IgD-negative memory B cell (primary cell): ENCODE measurements around the gene TMEM190. TPM values are rescaled to one million over a fixed set of nuclear protein-coding genes. Genes with fewer than 3 reads are reported as not detected.
A peak's percentile ranks its signal among the peaks of the same experiment; 100 is the strongest.
"Not testable (repeated sequence)": the region's sequence is repeated elsewhere in the genome, so short reads cannot be mapped to it uniquely, and the experiment has no call there.

ENCODE experiments used
- H3K27ac Mint-ChIP-seq, 3 donors: one replicate each; pipeline ENCODE4 v1.8.0; 2020 to 2022; ENCODE audit warnings: mild to moderate bottlenecking in 3 of 3, mixed read lengths in 3 of 3, moderate library complexity in 1 of 3
- H3K27me3 Mint-ChIP-seq: one replicate; pipeline ENCODE4 v1.8.0; 2021; ENCODE audit warnings: mixed read lengths
- H3K36me3 Mint-ChIP-seq: one replicate; pipeline ENCODE4 v1.8.0; 2020; ENCODE audit warnings: mild to moderate bottlenecking, mixed read lengths
- H3K4me1 Mint-ChIP-seq, 3 donors: one replicate each; pipeline ENCODE4 v1.8.0; 2020 to 2022; ENCODE audit warnings: mixed read lengths in 3 of 3, mild to moderate bottlenecking in 1 of 3
- H3K4me3 Mint-ChIP-seq, 4 donors: one replicate each; pipeline ENCODE4 v1.8.0; 2020 to 2022; ENCODE audit warnings: mild to moderate bottlenecking in 4 of 4, mixed read lengths in 4 of 4, moderate library complexity in 3 of 4
- H3K9me3 Mint-ChIP-seq, 3 donors: one replicate each; pipeline ENCODE4 v1.8.0; 2020 to 2021; ENCODE audit warnings: mixed read lengths in 3 of 3, mild to moderate bottlenecking in 1 of 3
- polyA plus RNA-seq: library from polyadenylated mRNA; unstranded; fragments of 300-500 nt; fragmentation: Illumina TruSeq; gene quantifications from one replicate; pipeline ENCODE4 v1.2.3, GENCODE V29; 2021

Gene TMEM190
- polyA plus RNA-seq, 1 donor from 2014 or later: not detected

GRCh38 chr19:55406091-55406825 lies 29.6 kb downstream of the TMEM190 start:
- H3K36me3 Mint-ChIP-seq: peaks cover 8% of the 10 kb centered on the region
- peak overlapping the region; percentile 87 to 97 (median 92) for H3K4me3 Mint-ChIP-seq
- no peaks in the 10 kb centered on the region for H3K27me3 Mint-ChIP-seq

DNA sequence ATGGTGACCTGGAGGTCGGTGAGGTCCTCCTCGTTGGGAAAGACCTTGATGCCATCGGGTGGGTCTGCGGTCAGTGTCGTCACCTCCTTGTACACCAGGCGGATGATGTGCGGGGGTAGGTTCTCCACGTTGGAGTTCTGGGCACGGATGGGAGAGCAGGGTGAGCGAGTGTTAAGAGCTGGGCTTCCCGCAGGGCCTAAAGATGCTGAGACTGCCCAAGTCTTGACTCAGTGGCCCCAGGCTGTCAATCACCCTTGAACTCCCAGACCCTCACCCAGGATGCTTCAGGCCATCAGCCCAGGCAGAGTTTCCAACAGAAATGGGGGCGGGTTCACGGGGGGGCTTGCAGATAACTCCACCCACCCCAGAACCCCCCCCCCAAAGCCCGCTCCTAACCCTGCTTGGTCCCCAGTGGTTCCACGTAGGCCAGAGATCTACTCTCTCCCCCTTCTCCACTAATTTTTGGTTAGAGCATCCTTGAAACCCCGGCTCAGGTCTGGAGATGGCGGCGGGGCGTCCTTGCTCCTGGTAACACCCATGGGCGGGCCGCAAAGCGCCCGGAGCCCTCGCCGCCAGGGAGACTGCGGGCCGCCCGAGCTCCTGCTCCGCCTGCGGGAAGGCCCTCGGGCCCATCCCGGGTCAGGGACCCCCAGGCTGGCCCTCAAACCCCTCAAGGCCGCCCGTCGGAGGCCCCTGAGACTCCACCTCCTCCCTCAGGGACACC lies 30.4 kb downstream of the TMEM190 start:
- Mint-ChIP-seq H3K9me3 (peaks cover 2 to 9% (median 6%) of the 10 kb centered on the region in 3 donors), H3K4me3 (peak overlapping the region; percentile 87 to 97 (median 94)), H3K36me3 (peaks cover 8% of the 10 kb centered on the region), H3K4me1 (peaks cover 14 to 25% (median 18%) of the 10 kb centered on the region in 3 donors), H3K27ac (peak overlapping the region; percentile 76 to 98 (median 93)), H3K27me3 (no peaks in the 10 kb centered on the region)

More at GRCh38 chr19:55406091-55406825, 29.6 kb downstream of the TMEM190 start:
- peak overlapping the region in 2 of 3 donors; percentile 76 to 93 for H3K27ac Mint-ChIP-seq
- H3K4me1 Mint-ChIP-seq: peaks cover 14 to 25% (median 18%) of the 10 kb centered on the region in 3 donors
- peaks cover 2 to 9% (median 5%) of the 10 kb centered on the region in 3 donors for H3K9me3 Mint-ChIP-seq

DNA sequence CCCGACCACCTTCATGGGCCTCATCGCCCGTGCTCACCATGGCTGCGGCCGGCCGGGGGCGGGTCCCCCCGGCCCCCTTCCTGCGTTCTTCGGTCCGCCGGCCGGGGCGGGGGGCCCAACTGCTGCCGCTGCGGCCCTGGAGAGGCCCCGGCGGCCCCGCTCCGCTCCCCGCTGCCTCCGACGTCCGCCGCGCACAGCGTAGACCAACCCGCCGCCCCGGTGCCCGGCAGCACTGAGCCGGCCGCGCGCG lies 30.8 kb downstream of the TMEM190 start, which contains the start of gene UBE2S:
Gene UBE2S, minus strand, starts transcription at position 239 of the 250 bp plus-strand sequence. Its CDS starts 199 bp downstream, at position 40.
- not testable (repeated sequence) for H3K36me3 Mint-ChIP-seq

DNA sequence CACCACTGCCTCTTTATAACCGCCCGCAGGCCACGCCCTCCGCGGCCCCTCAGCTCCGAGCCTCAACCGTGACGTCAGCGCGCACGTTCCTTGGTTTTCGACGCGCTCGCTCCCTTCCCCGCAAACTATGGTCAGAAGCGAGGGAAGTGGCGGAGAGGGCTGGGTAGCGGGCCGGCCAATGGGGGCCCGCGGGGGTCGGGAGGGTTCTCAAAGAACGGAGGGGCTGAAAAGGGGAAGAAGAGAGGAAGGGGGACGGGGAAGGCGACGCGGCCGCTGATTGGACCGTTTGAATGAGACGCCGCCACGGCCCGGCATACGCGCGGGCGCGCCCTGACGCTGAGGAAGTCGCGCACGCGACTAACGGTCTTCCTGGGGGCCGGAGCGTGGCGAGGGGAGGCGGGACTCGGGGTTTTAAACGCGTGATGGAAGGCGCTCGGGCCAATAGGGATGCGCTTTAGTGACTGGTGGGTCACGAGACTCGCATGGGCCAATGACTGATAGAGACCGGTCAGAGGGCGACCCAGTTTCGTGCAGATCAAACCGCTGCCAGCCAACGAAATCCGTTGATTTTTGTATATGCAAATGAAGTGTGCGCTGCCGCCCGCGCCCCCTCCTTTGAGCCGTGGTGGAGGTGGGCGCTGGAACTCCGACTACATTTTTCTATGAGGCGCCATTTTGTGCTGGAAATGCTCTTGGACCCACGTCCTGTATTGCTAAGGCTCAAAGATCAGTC lies 31.3 kb downstream of the TMEM190 start:
- H3K27me3 Mint-ChIP-seq: no peaks in the 10 kb centered on the region
- H3K9me3 Mint-ChIP-seq: peaks cover 2 to 9% (median 6%) of the 10 kb centered on the region in 3 donors
- H3K4me3 Mint-ChIP-seq: peak overlapping the region; percentile 87 to 97 (median 94)
- peak overlapping the region; percentile 93 to 99 (median 98) for H3K27ac Mint-ChIP-seq
- peaks cover 7% of the 10 kb centered on the region for H3K36me3 Mint-ChIP-seq
- H3K4me1 Mint-ChIP-seq: peaks cover 14 to 25% (median 18%) of the 10 kb centered on the region in 3 donors

More for the DNA sequence above, 30.8 kb downstream of the TMEM190 start, which contains the start of gene UBE2S:
- Mint-ChIP-seq H3K27ac (peak within 1 kb of the TSS; percentile 93 to 99 (median 98)), H3K4me3 (peak within 1 kb of the TSS; percentile 87 to 97 (median 94)), H3K4me1 (peaks cover 14 to 25% (median 18%) of the 10 kb centered on the region in 3 donors)
- not testable (repeated sequence) for H3K9me3 Mint-ChIP-seq, H3K27me3 Mint-ChIP-seq

GRCh38 chr19:55408533-55408872 lies 31.9 kb downstream of the TMEM190 start:
- Mint-ChIP-seq H3K4me1 (peaks cover 14 to 22% (median 18%) of the 10 kb centered on the region in 3 donors), H3K9me3 (peaks cover 2 to 9% (median 6%) of the 10 kb centered on the region in 3 donors), H3K27me3 (no peaks in the 10 kb centered on the region), H3K4me3 (peak overlapping the region; percentile 87 to 97 (median 94)), H3K27ac (peak overlapping the region; percentile 93 to 99 (median 98)), H3K36me3 (peaks cover 3% of the 10 kb centered on the region)

DNA sequence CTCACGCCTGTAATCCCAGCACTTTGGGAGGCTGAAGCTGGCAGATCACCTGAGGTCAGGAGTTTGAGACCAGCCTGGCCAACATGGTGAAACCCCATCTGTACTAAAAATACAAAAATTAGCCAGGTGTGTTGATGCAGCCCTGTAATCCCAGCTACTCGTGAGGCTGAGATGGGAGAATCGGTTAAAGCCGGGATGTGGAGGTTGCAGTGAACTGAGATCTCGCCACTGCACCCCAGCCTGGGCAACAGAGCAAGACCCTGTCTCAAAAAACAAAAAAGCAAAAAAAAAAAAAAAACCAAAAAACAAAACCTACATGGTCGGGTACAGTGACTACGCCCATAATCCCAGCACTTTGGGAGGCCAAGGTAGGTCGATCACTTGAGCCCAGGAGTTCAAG lies 32.6 kb downstream of the TMEM190 start:
- not testable (repeated sequence) for H3K36me3 Mint-ChIP-seq, H3K9me3 Mint-ChIP-seq, H3K27me3 Mint-ChIP-seq
- Mint-ChIP-seq H3K27ac (peak overlapping the region in 2 of 3 donors; percentile 93 to 99), H3K4me1 (peaks cover 14 to 22% (median 18%) of the 10 kb centered on the region in 3 donors), H3K4me3 (peak overlapping the region in 2 of 4 donors; percentile 76 to 78)

DNA sequence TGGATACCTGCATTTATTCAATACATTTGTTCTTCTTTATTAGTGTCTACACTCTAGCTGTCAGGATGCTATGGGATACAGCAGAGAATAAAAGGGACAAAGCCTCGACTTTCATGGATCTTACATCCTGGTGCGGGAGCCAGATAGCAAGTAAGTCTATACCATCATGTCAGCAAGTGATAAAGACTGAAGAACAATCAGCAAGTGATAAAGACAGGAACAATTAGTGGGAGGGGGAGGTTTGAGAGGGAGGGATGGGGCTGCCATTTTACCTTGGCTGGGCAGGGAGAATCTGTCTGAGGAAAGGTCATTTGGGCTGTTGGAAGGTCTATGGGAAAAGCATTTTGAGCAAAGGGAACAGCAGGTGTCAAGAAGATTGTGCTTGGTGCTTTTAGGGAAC lies 33.5 kb downstream of the TMEM190 start:
- H3K27ac Mint-ChIP-seq: peak overlapping the region in 1 of 3 donors; percentile 81
- H3K9me3 Mint-ChIP-seq: peaks cover 2 to 9% (median 6%) of the 10 kb centered on the region in 3 donors
- peaks cover 14 to 22% (median 18%) of the 10 kb centered on the region in 3 donors for H3K4me1 Mint-ChIP-seq
- peak overlapping the region in 1 of 4 donors; percentile 76 for H3K4me3 Mint-ChIP-seq
- peaks cover 3% of the 10 kb centered on the region for H3K36me3 Mint-ChIP-seq
- no peaks in the 10 kb centered on the region for H3K27me3 Mint-ChIP-seq

DNA sequence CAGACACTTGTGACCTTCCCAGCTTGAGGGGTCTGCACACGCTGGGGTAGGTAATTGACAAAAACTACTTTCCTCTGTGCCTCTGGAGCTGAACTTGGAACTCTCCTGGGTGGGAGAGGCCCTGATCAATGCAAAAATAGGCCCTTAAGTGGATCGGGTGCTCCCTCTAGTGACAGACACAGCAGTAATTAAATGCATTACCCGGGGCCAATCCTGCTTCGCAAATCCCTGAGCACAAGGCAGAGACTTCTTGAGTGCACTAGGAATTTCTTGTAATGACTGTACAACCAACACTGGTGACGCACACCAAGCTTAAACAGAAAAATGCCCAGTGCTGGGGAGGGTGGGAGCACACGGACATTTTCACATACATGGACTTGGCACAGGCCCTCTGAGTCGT lies 41.6 kb downstream of the TMEM190 start:
- Mint-ChIP-seq H3K4me3 (no peak overlapping the region), H3K9me3 (no peaks in the 10 kb centered on the region), H3K27ac (no peak overlapping the region), H3K27me3 (peaks cover 17% of the 10 kb centered on the region), H3K36me3 (no peaks in the 10 kb centered on the region), H3K4me1 (peaks cover 0 to 2% (median 0%) of the 10 kb centered on the region in 3 donors)

DNA sequence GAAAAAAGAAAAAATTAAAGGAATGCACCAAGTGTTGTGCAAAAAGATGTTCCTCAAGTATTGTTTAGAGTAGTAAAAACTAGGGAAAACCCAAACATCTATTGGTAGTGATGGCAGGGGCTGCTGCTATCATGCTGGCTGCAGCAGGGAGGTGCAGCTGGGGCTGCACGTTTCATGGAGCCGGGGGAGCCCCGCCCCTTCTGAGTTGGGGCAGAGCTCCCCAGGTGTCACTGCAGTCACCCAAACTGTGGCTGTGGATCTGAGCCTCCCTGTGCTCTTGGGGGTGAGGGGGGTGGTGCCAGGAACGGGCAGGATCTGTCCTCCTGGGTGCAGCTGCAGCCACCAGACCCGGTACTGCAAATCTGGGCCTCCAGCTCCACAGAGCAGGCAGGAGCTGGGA lies 42.5 kb downstream of the TMEM190 start:
- peaks cover 22% of the 10 kb centered on the region for H3K27me3 Mint-ChIP-seq
- H3K4me3 Mint-ChIP-seq: no peak overlapping the region
- peaks cover 0 to 2% (median 0%) of the 10 kb centered on the region in 3 donors for H3K4me1 Mint-ChIP-seq
- no peaks in the 10 kb centered on the region for H3K36me3 Mint-ChIP-seq
- H3K9me3 Mint-ChIP-seq: no peaks in the 10 kb centered on the region
- H3K27ac Mint-ChIP-seq: no peak overlapping the region

- H3K4me3 Mint-ChIP-seq: no peak overlapping the region
- H3K27ac Mint-ChIP-seq: no peak overlapping the region
- peaks cover 0 to under 1% (median 0%) of the 10 kb centered on the region in 3 donors for H3K9me3 Mint-ChIP-seq
- peaks cover 0 to 2% (median 0%) of the 10 kb centered on the region in 3 donors for H3K4me1 Mint-ChIP-seq
- H3K36me3 Mint-ChIP-seq: no peaks in the 10 kb centered on the region
- peaks cover 24% of the 10 kb centered on the region for H3K27me3 Mint-ChIP-seq
Observed at GRCh38 chr19:55419624-55420236, 43.1 kb downstream of the TMEM190 start.

- not testable (repeated sequence) for H3K4me1 Mint-ChIP-seq, H3K9me3 Mint-ChIP-seq, H3K4me3 Mint-ChIP-seq, H3K27ac Mint-ChIP-seq, H3K36me3 Mint-ChIP-seq
- peaks cover 30% of the 10 kb centered on the region for H3K27me3 Mint-ChIP-seq
Observed at GRCh38 chr19:55421281-55421680, 44.7 kb downstream of the TMEM190 start.

DNA sequence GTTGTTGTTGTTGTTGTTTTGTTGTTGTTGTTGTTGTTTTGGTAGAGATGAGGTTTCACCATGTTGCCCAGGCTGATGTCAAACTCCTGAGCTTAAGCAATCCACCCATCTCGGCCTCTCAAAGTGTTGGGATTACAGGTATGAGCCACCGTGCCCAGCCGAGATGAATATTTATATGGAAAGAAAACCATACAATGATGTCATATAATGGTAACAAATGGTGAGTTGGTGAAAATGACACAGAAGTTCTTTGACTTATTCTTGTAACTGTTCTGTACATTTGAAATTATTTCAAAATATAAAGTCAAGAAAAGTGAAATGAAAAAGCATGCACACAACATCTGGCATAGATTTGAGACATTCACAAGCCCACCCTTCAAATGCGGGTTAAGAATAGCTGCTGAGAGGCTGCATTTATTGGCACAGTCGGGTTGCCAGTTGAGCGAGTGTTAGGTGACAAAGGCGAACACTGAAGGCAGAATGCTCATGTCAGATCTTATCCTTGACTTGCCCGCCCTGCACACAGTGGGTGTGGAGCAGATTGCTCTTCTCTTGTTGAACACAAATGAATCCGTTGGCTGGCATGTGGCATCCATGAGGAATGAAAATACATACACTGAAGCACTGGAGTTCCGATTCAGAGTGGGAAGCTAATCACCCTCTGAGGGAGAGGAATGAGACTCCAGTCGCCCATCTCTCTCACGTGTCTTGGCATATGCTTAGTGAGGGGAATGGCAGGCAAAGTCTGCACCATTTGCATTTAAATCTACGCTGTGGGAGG lies 46.8 kb downstream of the TMEM190 start:
- Mint-ChIP-seq H3K27ac (no peak overlapping the region), H3K4me3 (no peak overlapping the region), H3K9me3 (peaks cover 0 to 2% (median 2%) of the 10 kb centered on the region in 3 donors), H3K36me3 (peaks cover 2% of the 10 kb centered on the region), H3K4me1 (peaks cover 0 to 2% (median 0%) of the 10 kb centered on the region in 3 donors), H3K27me3 (peaks cover 30% of the 10 kb centered on the region)

DNA sequence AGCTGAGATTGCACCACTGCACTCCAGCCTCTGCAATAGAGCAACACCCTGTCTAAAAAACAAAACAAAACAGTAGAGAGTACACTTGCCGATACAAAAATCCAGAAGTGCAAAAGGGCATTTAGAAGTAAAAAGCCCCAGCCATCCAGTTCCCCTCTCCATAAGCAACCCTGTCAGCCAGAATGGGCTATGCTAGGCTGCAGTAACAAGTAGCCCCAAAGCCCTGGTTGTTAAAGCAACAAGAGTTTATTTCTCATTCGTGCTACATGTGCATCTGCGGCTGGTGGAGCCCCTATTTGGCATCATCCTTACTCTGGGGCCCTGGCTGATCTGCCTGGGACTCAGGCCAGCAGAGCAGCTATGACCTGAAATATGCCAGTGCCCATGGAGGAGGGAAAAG lies 47.9 kb downstream of the TMEM190 start:
- Mint-ChIP-seq H3K9me3 (peaks cover 0 to 2% (median 2%) of the 10 kb centered on the region in 3 donors), H3K27me3 (peaks cover 37% of the 10 kb centered on the region), H3K4me3 (no peak overlapping the region), H3K36me3 (peaks cover 2% of the 10 kb centered on the region), H3K27ac (no peak overlapping the region), H3K4me1 (peaks cover 0 to 2% (median 2%) of the 10 kb centered on the region in 3 donors)

- H3K27ac Mint-ChIP-seq: no peak overlapping the region
- H3K36me3 Mint-ChIP-seq: peaks cover 2% of the 10 kb centered on the region
- peaks cover 0 to 4% (median 2%) of the 10 kb centered on the region in 3 donors for H3K9me3 Mint-ChIP-seq
- no peak overlapping the region for H3K4me3 Mint-ChIP-seq
- H3K4me1 Mint-ChIP-seq: peaks cover 0 to 4% (median 2%) of the 10 kb centered on the region in 3 donors
- peaks cover 39% of the 10 kb centered on the region for H3K27me3 Mint-ChIP-seq
Observed at GRCh38 chr19:55426042-55426441, 49.4 kb downstream of the TMEM190 start.
